Peyer's patch (tissue), 4 donors: Measurements from ENCODE around the gene LIFR. TPM values are rescaled to one million over a fixed set of nuclear protein-coding genes. Genes with fewer than 3 reads are reported as not detected.

Experiments
- DNase-seq, 3 donors: peaks; one replicate each; pipeline ENCODE4 v3.0.0-alpha.2; 2017 to 2019
- H3K27ac ChIP-seq, 4 donors: fragments of 200-600 bp; sonication (generic); one replicate each; pipeline ENCODE4 v1.5.1; 2016 to 2019
- H3K27me3 ChIP-seq, 2 donors: fragments of 200-600 bp; sonication (generic); one replicate each; pipeline ENCODE4 v1.5.1; 2019
- H3K36me3 ChIP-seq, 3 donors: fragments of 200-600 bp; sonication (generic); one replicate each; pipeline ENCODE4 v1.5.1; 2016 to 2019
- H3K4me1 ChIP-seq, 4 donors: fragments of 200-600 bp; sonication (generic); one replicate each; pipeline ENCODE4 v1.5.1; 2016 to 2019
- H3K4me3 ChIP-seq, 4 donors: fragments of 200-600 bp; sonication (generic); 1 replicate in 3 of 4; 2 replicates in 1 of 4; pipeline ENCODE4 v1.5.1; 2016 to 2019; ENCODE audit warnings: mild to moderate bottlenecking in 1 of 4
- H3K9me3 ChIP-seq, 4 donors: fragments of 200-600 bp; sonication (generic); one replicate each; pipeline ENCODE4 v1.5.1; 2016 to 2019; ENCODE audit warnings: mild to moderate bottlenecking in 1 of 4
- CTCF ChIP-seq, 6 experiments: fragments of 450-650 bp in 4 of 6; fragments of 200-600 bp in 2 of 6; sonication (generic) in 1 of 6; IDR thresholded peaks; one replicate each; pipeline ENCODE4 v1.5.1; 2017 to 2019; ENCODE audit warnings: antibody characterized with exemption in 6 of 6, mild to moderate bottlenecking in 3 of 6, moderate library complexity in 1 of 6
- POLR2A ChIP-seq, 2 donors: fragments of 450-650 bp; IDR thresholded peaks; one replicate each; pipeline ENCODE4 v1.5.1; 2017; ENCODE audit warnings: antibody characterized with exemption in 2 of 2, mild to moderate bottlenecking in 2 of 2, moderate library complexity in 2 of 2
- total RNA-seq, 4 donors: library from RNA; depleted of rRNA; stranded (reverse); fragments of >200 nt; gene quantifications; one replicate each; pipeline ENCODE4 v1.1.0, GENCODE V29; 2016

The LIFR gene
- total RNA-seq, 4 donors from 2014 or later, result 10.7 to 98.2 (median 19.9) TPM

- no peak for TF ChIP-seq CTCF (IDR thresholded peaks at IDR 0.05)
- no peak for TF ChIP-seq POLR2A (IDR thresholded peaks at IDR 0.05)
- H3K27ac ChIP-seq, result no peak overlapping the region
- no peaks in the 10 kb centered on the region for H3K27me3 ChIP-seq
- H3K36me3 ChIP-seq, result no peaks in the 10 kb centered on the region
- no peak overlapping the region for H3K4me3 ChIP-seq
- H3K9me3 ChIP-seq, result no peaks in the 10 kb centered on the region
- H3K4me1 ChIP-seq, result no peaks in the 10 kb centered on the region
- DNase-seq, result no peak
These were observed 55.7 kb downstream of the LIFR start for GRCh38 chr5:38500573-38501260.

GRCh38 chr5:38497946-38498345 lies 58.5 kb downstream of the LIFR start:
- H3K36me3 ChIP-seq, result no peaks in the 10 kb centered on the region
- H3K9me3 ChIP-seq, result no peaks in the 10 kb centered on the region
- no peaks in the 10 kb centered on the region for H3K4me1 ChIP-seq
- no peaks in the 10 kb centered on the region for H3K27me3 ChIP-seq
- H3K27ac ChIP-seq, result no peak overlapping the region
- TF ChIP-seq POLR2A (IDR thresholded peaks at IDR 0.05), result no peak
- TF ChIP-seq CTCF (IDR thresholded peaks at IDR 0.05), result no peak
- no peak for DNase-seq
- no peak overlapping the region for H3K4me3 ChIP-seq

GRCh38 chr5:38494763-38495162 lies 61.7 kb downstream of the LIFR start:
- H3K9me3 ChIP-seq, result no peaks in the 10 kb centered on the region
- H3K27ac ChIP-seq, result no peak overlapping the region
- H3K4me1 ChIP-seq, result no peaks in the 10 kb centered on the region
- no peaks in the 10 kb centered on the region for H3K36me3 ChIP-seq
- no peak for DNase-seq
- H3K27me3 ChIP-seq, result no peaks in the 10 kb centered on the region
- TF ChIP-seq CTCF (IDR thresholded peaks at IDR 0.05) (no peak), POLR2A (IDR thresholded peaks at IDR 0.05) (no peak)
- no peak overlapping the region for H3K4me3 ChIP-seq

GRCh38 chr5:38494175-38494574 lies 62.3 kb downstream of the LIFR start:
- no peak for DNase-seq
- H3K4me3 ChIP-seq, result no peak overlapping the region
- no peaks in the 10 kb centered on the region for H3K36me3 ChIP-seq
- no peak overlapping the region for H3K27ac ChIP-seq
- no peaks in the 10 kb centered on the region for H3K4me1 ChIP-seq
- TF ChIP-seq POLR2A (IDR thresholded peaks at IDR 0.05) (no peak), CTCF (IDR thresholded peaks at IDR 0.05) (no peak)
- H3K27me3 ChIP-seq, result no peaks in the 10 kb centered on the region
- H3K9me3 ChIP-seq, result no peaks in the 10 kb centered on the region

GRCh38 chr5:38483805-38484398 lies 72.5 kb downstream of the LIFR start:
- H3K27me3 ChIP-seq, result no peaks in the 10 kb centered on the region
- no peaks in the 10 kb centered on the region for H3K4me1 ChIP-seq
- H3K9me3 ChIP-seq, result no peaks in the 10 kb centered on the region
- H3K4me3 ChIP-seq, result no peak overlapping the region
- TF ChIP-seq CTCF (IDR thresholded peaks at IDR 0.05), result no peak
- TF ChIP-seq POLR2A (IDR thresholded peaks at IDR 0.05), result no peak
- no peak for DNase-seq
- H3K27ac ChIP-seq, result no peak overlapping the region
- peaks cover 0 to 4% (median 0%) of the 10 kb centered on the region in 3 donors for H3K36me3 ChIP-seq
